ENCODE measurements around the gene FCHSD1.
A peak's percentile ranks its signal among the peaks of the same experiment; 100 is the strongest.
"Not testable (repeated sequence)": the region's sequence is repeated elsewhere in the genome, so short reads cannot be mapped to it uniquely, and the experiment has no call there.

The FCHSD1 gene

DNA sequence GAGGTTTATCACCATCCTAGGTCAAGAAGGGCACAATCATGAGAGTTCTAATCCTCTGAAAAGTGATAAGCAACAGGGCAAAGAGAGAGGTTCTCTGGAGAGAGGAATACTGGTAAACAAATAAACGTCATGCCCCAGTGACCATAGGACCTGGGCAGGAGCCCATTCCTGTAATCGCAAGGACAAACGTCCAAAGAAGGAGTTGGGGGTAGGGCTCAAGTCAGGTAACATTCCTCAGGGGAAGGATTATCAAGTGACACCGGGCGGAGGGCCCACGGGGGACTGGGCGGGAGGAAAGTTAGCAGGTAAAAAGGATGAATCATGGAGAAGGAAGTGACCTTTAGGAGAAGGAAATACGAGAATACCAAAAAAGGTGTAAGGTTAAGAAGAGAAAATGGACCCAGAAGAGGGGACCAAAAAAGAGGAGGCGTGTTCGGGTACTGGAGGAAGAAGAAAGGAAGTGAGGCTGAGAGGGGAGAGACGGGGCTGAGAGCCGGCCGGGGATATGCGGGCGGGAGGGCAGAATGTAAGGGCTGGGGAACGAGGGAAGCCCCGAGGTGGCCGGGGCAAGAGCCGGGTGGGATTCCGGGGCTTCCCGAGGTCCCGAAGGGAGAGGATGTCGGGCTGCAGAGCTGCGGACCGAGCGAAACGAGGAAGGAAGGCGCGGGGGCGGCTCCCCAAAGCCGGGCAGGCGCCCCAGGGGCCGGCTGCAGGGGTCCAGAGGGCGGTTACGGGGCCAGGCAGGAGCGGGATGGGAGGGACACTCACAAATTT is 33.0 kb downstream of the FCHSD1 start:
- H3K4me3 ChIP-seq (ENCODE audit: low read depth, low read length), result peak overlapping the region; percentile 84
- DNase-seq (ENCODE audit: low read depth), result no peak
- TF ChIP-seq, protein P1, sequence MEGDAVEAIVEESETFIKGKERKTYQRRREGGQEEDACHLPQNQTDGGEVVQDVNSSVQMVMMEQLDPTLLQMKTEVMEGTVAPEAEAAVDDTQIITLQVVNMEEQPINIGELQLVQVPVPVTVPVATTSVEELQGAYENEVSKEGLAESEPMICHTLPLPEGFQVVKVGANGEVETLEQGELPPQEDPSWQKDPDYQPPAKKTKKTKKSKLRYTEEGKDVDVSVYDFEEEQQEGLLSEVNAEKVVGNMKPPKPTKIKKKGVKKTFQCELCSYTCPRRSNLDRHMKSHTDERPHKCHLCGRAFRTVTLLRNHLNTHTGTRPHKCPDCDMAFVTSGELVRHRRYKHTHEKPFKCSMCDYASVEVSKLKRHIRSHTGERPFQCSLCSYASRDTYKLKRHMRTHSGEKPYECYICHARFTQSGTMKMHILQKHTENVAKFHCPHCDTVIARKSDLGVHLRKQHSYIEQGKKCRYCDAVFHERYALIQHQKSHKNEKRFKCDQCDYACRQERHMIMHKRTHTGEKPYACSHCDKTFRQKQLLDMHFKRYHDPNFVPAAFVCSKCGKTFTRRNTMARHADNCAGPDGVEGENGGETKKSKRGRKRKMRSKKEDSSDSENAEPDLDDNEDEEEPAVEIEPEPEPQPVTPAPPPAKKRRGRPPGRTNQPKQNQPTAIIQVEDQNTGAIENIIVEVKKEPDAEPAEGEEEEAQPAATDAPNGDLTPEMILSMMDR (conservative IDR thresholded peaks at IDR 0.05; ENCODE audit: low read depth, low read length), result no peak

DNA sequence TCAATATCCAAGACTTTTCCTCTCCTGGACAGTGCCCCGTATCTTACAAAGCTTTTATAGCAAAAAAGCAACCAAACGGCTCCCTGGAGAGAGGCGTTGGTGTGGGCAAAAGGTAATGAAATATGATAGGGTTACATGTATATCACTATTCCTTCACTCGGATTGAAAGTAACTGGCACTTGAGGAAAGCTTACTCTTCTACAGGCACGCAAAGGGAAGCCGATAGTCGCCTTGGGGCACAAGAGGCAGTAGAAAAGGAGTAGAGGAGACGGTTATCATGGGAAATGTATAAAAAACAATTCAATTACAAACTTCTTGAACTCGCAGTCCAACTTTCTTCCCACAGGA is 33.6 kb downstream of the FCHSD1 start:
- peak overlapping the region; percentile 84 for H3K4me3 ChIP-seq (ENCODE audit: low read depth, low read length)
- TF ChIP-seq, protein P1 (conservative IDR thresholded peaks at IDR 0.05; ENCODE audit: low read depth, low read length), result no peak
- no peak for DNase-seq (ENCODE audit: low read depth)

DNA sequence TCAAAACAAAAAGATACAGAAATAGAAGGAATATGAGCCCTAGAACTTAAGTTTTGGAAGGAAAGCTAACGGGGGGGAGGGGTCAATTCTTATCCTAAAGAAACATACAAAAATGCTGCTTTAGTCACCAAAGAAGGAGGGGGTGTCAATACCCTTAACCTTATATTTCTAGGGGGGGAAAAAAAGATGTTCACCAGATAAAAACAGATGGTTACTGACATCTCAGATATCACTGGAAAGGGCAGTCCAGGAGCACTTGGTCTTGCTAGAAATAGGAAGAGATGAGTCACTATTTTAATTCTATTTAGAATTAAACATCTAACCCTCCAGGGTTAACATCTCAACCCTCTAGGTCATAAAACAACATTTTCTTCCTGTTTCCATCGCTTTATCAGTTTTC is 34.1 kb downstream of the FCHSD1 start:
- no peak for DNase-seq (ENCODE audit: low read depth)
- TF ChIP-seq, protein P1 (conservative IDR thresholded peaks at IDR 0.05; ENCODE audit: low read depth, low read length), result no peak
- peak overlapping the region; percentile 84 for H3K4me3 ChIP-seq (ENCODE audit: low read depth, low read length)

DNA sequence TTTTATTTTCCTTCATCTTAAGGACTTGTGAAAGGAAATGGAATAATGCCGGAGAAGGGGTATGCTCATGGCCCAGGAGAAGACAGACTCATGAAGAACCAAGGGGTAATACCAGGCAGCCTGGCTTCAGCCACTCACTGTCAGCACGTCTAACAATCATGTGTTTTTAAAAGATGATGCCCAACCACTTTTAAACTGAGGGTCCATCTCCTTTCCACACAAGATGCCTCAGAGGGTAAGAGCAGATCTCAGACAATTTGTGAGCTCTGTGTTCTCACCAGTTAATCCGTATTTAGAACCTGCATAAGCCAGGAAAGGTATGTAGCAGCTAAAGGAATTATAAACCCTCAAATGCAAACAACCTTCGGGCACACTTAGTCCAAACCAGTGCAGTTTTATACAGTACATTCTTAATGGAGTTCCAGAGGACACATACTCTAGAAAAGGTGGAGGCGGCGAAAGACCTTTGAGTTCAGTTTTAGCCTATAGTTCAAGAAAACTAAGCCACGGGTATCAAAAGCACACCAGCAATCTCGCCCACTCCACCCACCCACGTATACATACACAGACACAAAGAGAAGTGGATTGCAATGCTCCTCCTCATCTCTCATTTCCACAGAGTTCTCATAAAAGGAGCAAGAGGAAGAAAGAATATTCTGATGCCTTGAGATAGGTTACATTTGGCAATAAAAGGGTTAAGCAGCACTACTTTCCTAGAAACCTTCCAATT is 35.1 kb downstream of the FCHSD1 start:
- no peak overlapping the region for H3K4me3 ChIP-seq (ENCODE audit: low read depth, low read length)
- TF ChIP-seq, protein P1 (conservative IDR thresholded peaks at IDR 0.05; ENCODE audit: low read depth, low read length), result no peak
- no peak for DNase-seq (ENCODE audit: low read depth)

DNA sequence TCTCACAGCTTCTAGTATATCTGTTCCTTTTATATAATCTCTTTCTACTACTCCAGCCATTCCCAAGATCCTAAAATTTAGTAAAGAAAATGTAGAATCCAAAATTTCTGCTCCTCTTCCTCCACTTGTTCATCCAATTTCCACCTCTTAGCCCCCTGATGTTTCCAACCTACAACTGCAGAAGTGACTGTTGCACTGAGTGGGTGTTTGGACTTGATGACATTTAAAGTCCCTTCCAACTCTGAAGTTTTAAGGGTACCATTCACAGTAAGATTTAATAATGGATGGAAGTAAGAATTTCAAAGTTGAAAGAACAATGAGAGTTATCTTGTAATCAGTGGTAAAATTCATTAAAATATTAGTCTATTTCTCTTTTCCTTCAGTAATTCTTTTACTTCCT is 37.9 kb downstream of the FCHSD1 start:
- H3K4me3 ChIP-seq (ENCODE audit: low read depth, low read length), result no peak overlapping the region
- TF ChIP-seq, protein P1 (conservative IDR thresholded peaks at IDR 0.05; ENCODE audit: low read depth, low read length), result no peak
- DNase-seq (ENCODE audit: low read depth), result no peak

DNA sequence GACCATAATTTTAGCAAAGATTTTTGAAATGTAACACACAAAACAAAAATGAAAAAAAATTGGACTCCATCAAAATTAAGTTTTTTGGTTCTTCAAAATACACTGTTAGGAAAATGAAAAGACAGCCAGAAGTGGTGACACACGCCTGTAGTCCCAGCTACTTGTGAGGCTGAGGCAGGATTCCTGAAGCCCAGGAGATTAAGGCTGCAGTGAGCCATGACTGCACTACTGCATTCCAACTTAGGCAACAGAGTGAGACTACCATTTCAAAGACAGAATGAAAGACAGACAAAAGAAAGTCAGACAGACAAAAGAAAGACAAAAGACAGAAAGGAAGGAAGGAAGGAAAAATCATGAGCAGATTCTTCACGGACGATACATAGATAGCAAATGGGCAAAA is 39.9 kb downstream of the FCHSD1 start:
- DNase-seq (ENCODE audit: low read depth), result no peak
- TF ChIP-seq, protein P1 (conservative IDR thresholded peaks at IDR 0.05; ENCODE audit: low read depth, low read length), result no peak
- no peak overlapping the region for H3K4me3 ChIP-seq (ENCODE audit: low read depth, low read length)

DNA sequence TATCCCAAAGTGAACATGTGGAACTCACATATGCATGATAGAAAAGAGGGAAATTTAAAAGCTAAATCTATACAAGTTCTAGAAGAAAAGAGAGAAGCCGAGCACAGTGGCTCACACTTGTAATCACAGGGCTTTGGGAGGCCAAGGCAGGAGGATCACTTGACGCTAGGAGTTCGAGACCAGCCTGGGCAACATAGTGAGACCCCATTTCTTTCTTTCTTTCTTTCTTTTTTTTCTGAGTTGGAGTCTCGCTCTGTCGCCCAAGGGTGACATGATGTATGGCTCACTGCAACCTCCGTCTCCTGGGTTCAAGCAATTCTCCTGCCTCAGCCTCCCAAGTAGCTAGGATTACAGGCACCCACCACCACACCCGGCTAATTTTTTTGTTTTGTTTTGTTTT is 41.3 kb downstream of the FCHSD1 start:
- not testable (repeated sequence) for DNase-seq (ENCODE audit: low read depth); H3K4me3 ChIP-seq (ENCODE audit: low read depth, low read length)

All from choroid plexus epithelial cell (primary cell).